Measurements from ENCODE around the gene SLC25A19.

DNA sequence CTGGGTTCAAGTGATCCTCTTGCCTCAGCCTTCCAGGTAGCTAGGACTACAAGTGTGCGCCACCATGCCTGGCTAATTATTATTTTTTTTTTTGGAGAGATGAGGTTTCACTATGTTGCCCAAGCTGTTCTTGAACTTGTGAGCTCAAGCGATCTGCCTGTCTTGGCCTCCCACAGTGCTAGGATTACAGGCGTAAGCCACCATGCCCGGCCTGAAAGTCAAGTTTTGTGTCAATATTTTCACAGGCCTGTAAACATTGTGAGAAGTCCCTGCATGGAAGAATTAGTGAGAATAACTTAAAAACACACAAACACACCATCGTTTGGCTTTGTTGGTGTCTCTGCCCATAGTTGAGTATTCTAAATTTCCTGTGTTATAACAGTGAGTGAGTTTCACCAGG is 61.5 kb downstream of the SLC25A19 start:
- TF ChIP-seq, protein P1, sequence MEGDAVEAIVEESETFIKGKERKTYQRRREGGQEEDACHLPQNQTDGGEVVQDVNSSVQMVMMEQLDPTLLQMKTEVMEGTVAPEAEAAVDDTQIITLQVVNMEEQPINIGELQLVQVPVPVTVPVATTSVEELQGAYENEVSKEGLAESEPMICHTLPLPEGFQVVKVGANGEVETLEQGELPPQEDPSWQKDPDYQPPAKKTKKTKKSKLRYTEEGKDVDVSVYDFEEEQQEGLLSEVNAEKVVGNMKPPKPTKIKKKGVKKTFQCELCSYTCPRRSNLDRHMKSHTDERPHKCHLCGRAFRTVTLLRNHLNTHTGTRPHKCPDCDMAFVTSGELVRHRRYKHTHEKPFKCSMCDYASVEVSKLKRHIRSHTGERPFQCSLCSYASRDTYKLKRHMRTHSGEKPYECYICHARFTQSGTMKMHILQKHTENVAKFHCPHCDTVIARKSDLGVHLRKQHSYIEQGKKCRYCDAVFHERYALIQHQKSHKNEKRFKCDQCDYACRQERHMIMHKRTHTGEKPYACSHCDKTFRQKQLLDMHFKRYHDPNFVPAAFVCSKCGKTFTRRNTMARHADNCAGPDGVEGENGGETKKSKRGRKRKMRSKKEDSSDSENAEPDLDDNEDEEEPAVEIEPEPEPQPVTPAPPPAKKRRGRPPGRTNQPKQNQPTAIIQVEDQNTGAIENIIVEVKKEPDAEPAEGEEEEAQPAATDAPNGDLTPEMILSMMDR (conservative IDR thresholded peaks at IDR 0.05 in 1 of 2, IDR thresholded peaks at IDR 0.05 in 1 of 2; ENCODE audit: extremely low read depth in 1 of 2, insufficient read depth in 1 of 2, low read depth in 1 of 2, low read length in 2 of 2) = no peak
- no peak for TF ChIP-seq EZH2 (IDR thresholded peaks at IDR 0.05; ENCODE audit: borderline replicate concordance, low read length)
